Measurements from ENCODE around the gene PIK3C2G. TPM values are rescaled to one million over a fixed set of nuclear protein-coding genes. Genes with fewer than 3 reads are reported as not detected.

PIK3C2G gene
- total and polyA plus RNA-seq, 2 of the 4 experiments (the other 2 are of a cell fraction): not detected

DNA sequence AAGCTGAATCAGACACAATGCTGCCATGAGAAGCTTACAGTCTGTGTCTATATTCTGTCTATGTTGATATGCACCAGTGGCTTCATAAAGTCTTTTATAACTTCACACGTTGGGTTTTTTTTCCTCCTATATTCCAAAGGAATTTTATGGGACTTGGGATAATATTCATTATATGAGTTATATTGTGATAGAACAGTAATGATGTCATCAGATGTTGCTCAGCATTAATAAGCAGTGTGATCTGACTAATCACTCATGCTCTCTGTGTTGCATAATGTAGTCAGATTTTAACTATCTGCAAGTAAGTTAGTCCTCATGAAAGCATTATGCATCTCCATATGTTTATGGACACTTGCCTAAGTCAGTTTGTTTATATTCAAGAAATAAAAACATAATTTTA lies 316.9 kb downstream of the PIK3C2G start:
- DNase-seq (peak; percentile 59), ATAC-seq (ENCODE audit: low read depth) (no peak)
- Histone ChIP-seq H2BK5ac (ENCODE audit: low read depth, low read length, poor library complexity, severe bottlenecking) (no peak overlapping the region), H2AK5ac (ENCODE audit: low read depth, low read length) (no peak overlapping the region), H3K56ac (ENCODE audit: extremely low read depth, insufficient read depth, low read length) (no peak overlapping the region), H3K14ac (replicated peaks; ENCODE audit: low read depth, low read length) (no peak overlapping the region), H3K27ac (ENCODE audit: insufficient read depth, low read length) (no peak overlapping the region), H3K9ac (ENCODE audit: low read depth, low read length) (no peak overlapping the region), H3K4ac (ENCODE audit: low read depth, low read length) (no peak overlapping the region), H2AFZ (replicated peaks; ENCODE audit: low read length, poor library complexity) (no peak overlapping the region), H3K23ac (ENCODE audit: low read depth, low read length) (no peak overlapping the region), H4K20me1 (ENCODE audit: insufficient read depth, low read length) (no peaks in the 10 kb centered on the region), H4K5ac (ENCODE audit: low read depth, low read length) (no peak overlapping the region), H3K4me1 (ENCODE audit: control insufficient read depth, insufficient read depth, low read length) (peaks cover 13% of the 10 kb centered on the region), H3K79me1 (ENCODE audit: low read depth in 1 of 2, low read length in 2 of 2) (no peaks in the 10 kb centered on the region), H3K4me2 (ENCODE audit: low read depth, low read length) (no peak overlapping the region), H3K18ac (ENCODE audit: low read depth, low read length) (no peak overlapping the region; the same call in 1 of the 2 replicates), H2BK120ac (ENCODE audit: low read depth, low read length) (no peak overlapping the region), H2AK9ac (replicated peaks; ENCODE audit: low read depth, low read length, poor library complexity) (no peak overlapping the region), H3K4me3 (ENCODE audit: insufficient read depth, low read depth, low read length) (no peak overlapping the region), H3K36me3 (ENCODE audit: control insufficient read depth, insufficient read depth, low read length) (no peaks in the 10 kb centered on the region), H3K27me3 (ENCODE audit: control insufficient read depth, insufficient read depth, low read length) (no peaks in the 10 kb centered on the region), H2BK20ac (ENCODE audit: low read depth, low read length) (no peak overlapping the region), H2BK15ac (ENCODE audit: low read depth, low read length) (no peak overlapping the region), H3K9me1 (ENCODE audit: insufficient read depth, low read length) (no peaks in the 10 kb centered on the region), H4K91ac (ENCODE audit: insufficient read depth, low read depth, low read length) (no peak overlapping the region), H3K9me3 (ENCODE audit: control insufficient read depth, insufficient read depth, low read length) (peaks cover 5% of the 10 kb centered on the region), H4K8ac (ENCODE audit: low read depth in 2 of 2, low read length in 2 of 2) (no peak overlapping the region)
- in situ Hi-C loops (cut with MboI; ENCODE audit: low sequenced_read_pairs) (no loop called here), intact Hi-C loops (cut with micrococcal nuclease) (no loop called here), dilution Hi-C loops (cut with HindIII; ENCODE audit: low sequenced_read_pairs, unreplicated experiment) (no loop called here)
- POLR2A ChIA-PET (ENCODE audit: unreplicated experiment): no interaction called here
- CTCF ChIA-PET: no interaction called here
- TF ChIP-seq SMC3 (IDR thresholded peaks at IDR 0.05; ENCODE audit: low read depth, low read length) (no peak), CEBPB (IDR thresholded peaks at IDR 0.05; ENCODE audit: low read depth, low read length) (peak; percentile 84)
- no TSS peak for BruUV-seq (replicated peaks)
- no CpG with 5 or more reads among the region's 1 CpG for WGBS, 2 experiments (ENCODE audit: extremely low coverage in 2 of 2, insufficient read length in 1 of 2)

All from IMR-90 (cell line).